MM.1S (cell line): ENCODE measurements around the gene CPNE7.

Experiments used
- DNase-seq: peaks from one replicate; pipeline ENCODE4 v3.0.0-alpha.2; 2015
- H2AFZ ChIP-seq: fragments of 300-600 bp; sonication (generic); 2 replicates; pipeline ENCODE4 v1.6.0; 2016; ENCODE audit warnings: antibody characterized with exemption, low read length
- H3F3A ChIP-seq: fragments of 300-600 bp; sonication (generic); 2 replicates; pipeline ENCODE4 v1.6.1; 2016; ENCODE audit warnings: mild to moderate bottlenecking, antibody characterized with exemption, low read length, moderate library complexity, mixed read lengths; ENCODE audit not compliant: insufficient read depth
- H3K27ac ChIP-seq: fragments of 300-600 bp; sonication (generic); 2 replicates; pipeline ENCODE4 v1.5.1; 2016; ENCODE audit warnings: mild to moderate bottlenecking, low read length
- H3K27me3 ChIP-seq: fragments of 300-600 bp; sonication (generic); replicated peaks from 2 replicates; pipeline ENCODE4 v1.6.0; 2016; ENCODE audit warnings: low read length; ENCODE audit not compliant: insufficient read depth
- H3K36me3 ChIP-seq: fragments of 300-600 bp; sonication (generic); replicated peaks from 2 replicates; pipeline ENCODE4 v1.6.1; 2016; ENCODE audit warnings: mild to moderate bottlenecking, low read length, mixed read lengths; ENCODE audit not compliant: insufficient read depth
- H3K4me1 ChIP-seq: fragments of 300-600 bp; sonication (generic); 2 replicates; pipeline ENCODE4 v1.6.1; 2016; ENCODE audit warnings: low read length, mixed read lengths
- H3K4me2 ChIP-seq: fragments of 300-600 bp; sonication (generic); 2 replicates; pipeline ENCODE4 v1.6.0; 2016; ENCODE audit warnings: low read depth, low read length
- H3K4me3 ChIP-seq: fragments of 300-600 bp; sonication (generic); 2 replicates; pipeline ENCODE4 v1.5.1; 2016; ENCODE audit warnings: low read length, mixed read lengths
- H3K79me2 ChIP-seq: fragments of 300-600 bp; sonication (generic); 2 replicates; pipeline ENCODE4 v1.6.1; 2016; ENCODE audit warnings: mixed run types, low read length, mixed read lengths
- H3K9ac ChIP-seq: fragments of 300-600 bp; sonication (generic); 2 replicates; pipeline ENCODE4 v1.6.1; 2016; ENCODE audit warnings: low read length, mixed read lengths
- H3K9me2 ChIP-seq: fragments of 300-600 bp; sonication (generic); replicated peaks from 2 replicates; pipeline ENCODE4 v1.6.1; 2016; ENCODE audit warnings: mild to moderate bottlenecking, low read length, mixed read lengths; ENCODE audit not compliant: insufficient read depth
- H3K9me3 ChIP-seq: fragments of 300-600 bp; sonication (generic); replicated peaks from 2 replicates; pipeline ENCODE4 v1.6.1; 2016; ENCODE audit warnings: mild to moderate bottlenecking, low read length, mixed read lengths; ENCODE audit not compliant: insufficient read depth
- H4K20me1 ChIP-seq: fragments of 300-600 bp; sonication (generic); 2 replicates; pipeline ENCODE4 v1.6.1; 2016; ENCODE audit warnings: mild to moderate bottlenecking, low read length, moderate library complexity, mixed read lengths; ENCODE audit not compliant: insufficient read depth
- CTCF ChIP-seq: fragments of 300-600 bp; sonication (generic); IDR thresholded peaks from 2 replicates; pipeline ENCODE4 v1.5.1; 2016; ENCODE audit warnings: antibody characterized with exemption, low read length, mixed read lengths
- EZH2 ChIP-seq: fragments of 300-600 bp; sonication (generic); optimal IDR thresholded peaks from 2 replicates; pipeline ENCODE3; 2017; ENCODE audit warnings: low read depth, mild to moderate bottlenecking, antibody characterized with exemption, low read length, mixed read lengths
- EZH2phosphoT487 ChIP-seq: fragments of 300-600 bp; sonication (generic); IDR thresholded peaks from 2 replicates; pipeline ENCODE4 v1.6.1; 2018; ENCODE audit warnings: antibody characterized with exemption, low read length

The CPNE7 gene

DNA sequence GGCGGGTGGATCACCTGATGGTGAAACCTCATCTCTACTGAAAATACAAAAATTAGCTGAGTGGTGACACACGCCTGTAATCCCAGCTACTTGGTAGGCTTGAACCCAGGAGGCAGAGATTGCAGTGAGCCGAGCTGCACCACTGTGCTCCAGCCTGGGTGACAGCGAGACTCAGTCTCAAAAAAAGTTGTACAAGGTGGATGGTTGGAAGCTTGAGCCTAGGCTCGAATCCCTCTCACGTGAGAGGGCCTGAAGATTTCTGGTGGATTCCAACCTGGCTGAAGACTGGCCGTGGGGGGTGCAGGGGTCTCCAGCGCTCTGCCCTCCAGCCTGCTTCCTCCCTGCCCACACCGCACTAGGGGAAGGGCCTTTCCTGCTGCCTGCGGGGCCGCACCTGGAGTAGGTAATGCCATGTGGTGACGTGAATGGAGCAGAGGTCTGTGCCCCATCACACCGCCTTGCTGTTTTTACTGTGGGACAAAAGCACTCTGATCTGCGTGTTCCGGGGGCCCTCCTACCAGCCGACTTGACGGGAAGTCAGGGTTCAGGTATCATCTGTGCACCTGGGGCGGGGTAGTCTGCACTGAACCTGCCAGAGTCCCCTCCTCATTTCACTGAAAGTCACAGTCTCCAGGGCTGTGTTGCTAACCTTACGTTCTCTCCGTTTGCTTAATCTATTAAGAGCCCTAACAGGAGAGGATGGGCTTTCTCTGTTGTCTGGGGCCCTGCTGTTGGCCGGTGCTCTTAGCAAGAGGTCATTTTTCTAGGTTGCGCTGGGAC is 10.9 kb upstream of the CPNE7 start:
- no peak overlapping the region for H3K9ac ChIP-seq
- peaks cover 16% of the 10 kb centered on the region for H4K20me1 ChIP-seq
- no peak overlapping the region for H3K4me2 ChIP-seq
- no peak overlapping the region for H2AFZ ChIP-seq
- H3K27me3 ChIP-seq = no peaks in the 10 kb centered on the region
- TF ChIP-seq EZH2 = no peak
- no peak for TF ChIP-seq CTCF
- TF ChIP-seq EZH2phosphoT487 = no peak
- no peak for DNase-seq
- no peak overlapping the region for H3K4me3 ChIP-seq
- H3K79me2 ChIP-seq = peaks cover 24% of the 10 kb centered on the region
- peaks cover 8% of the 10 kb centered on the region; the same call in 1 of the 2 replicates for H3K4me1 ChIP-seq
- H3F3A ChIP-seq = peaks cover 31% of the 10 kb centered on the region
- no peaks in the 10 kb centered on the region for H3K9me3 ChIP-seq
- no peaks in the 10 kb centered on the region for H3K9me2 ChIP-seq
- no peak overlapping the region for H3K27ac ChIP-seq
- H3K36me3 ChIP-seq = no peaks in the 10 kb centered on the region

DNA sequence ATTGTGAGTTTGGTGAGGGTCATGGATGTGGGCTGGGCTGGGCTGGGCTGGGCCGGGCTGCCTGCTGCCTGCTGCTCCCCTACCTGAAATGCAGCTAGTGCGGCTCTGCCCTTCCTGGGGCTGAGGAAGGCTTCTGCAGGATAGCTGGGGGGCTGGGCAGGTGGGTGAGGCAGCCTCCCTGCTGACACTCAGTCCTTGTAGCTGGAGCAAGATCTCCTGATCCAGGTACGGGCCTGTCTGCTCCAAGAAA is 10.4 kb upstream of the CPNE7 start:
- peaks cover 24% of the 10 kb centered on the region for H3K79me2 ChIP-seq
- H3K27ac ChIP-seq = peak overlapping the region; percentile 18; the same call in 1 of the 2 replicates
- H3K4me1 ChIP-seq = peaks cover 8% of the 10 kb centered on the region; the same call in 1 of the 2 replicates
- no peak overlapping the region for H3K4me3 ChIP-seq
- no peaks in the 10 kb centered on the region for H3K27me3 ChIP-seq
- DNase-seq = peak; percentile 16
- no peaks in the 10 kb centered on the region for H3K9me3 ChIP-seq
- H3K9me2 ChIP-seq = no peaks in the 10 kb centered on the region
- no peak overlapping the region for H2AFZ ChIP-seq
- TF ChIP-seq EZH2 = no peak
- TF ChIP-seq EZH2phosphoT487 = no peak
- TF ChIP-seq CTCF = no peak
- peaks cover 16% of the 10 kb centered on the region for H4K20me1 ChIP-seq
- H3K4me2 ChIP-seq = no peak overlapping the region
- H3F3A ChIP-seq = peaks cover 31% of the 10 kb centered on the region
- H3K36me3 ChIP-seq = no peaks in the 10 kb centered on the region
- no peak overlapping the region for H3K9ac ChIP-seq

- no peak overlapping the region for H3K9ac ChIP-seq
Observed at GRCh38 chr16:89565506-89566372, 9.8 kb upstream of the CPNE7 start.

More at GRCh38 chr16:89565506-89566372, 9.8 kb upstream of the CPNE7 start:
- H3K4me1 ChIP-seq = peaks cover 8% of the 10 kb centered on the region; the same call in 1 of the 2 replicates
- no peaks in the 10 kb centered on the region for H3K27me3 ChIP-seq
- peaks cover 16% of the 10 kb centered on the region for H4K20me1 ChIP-seq
- H3K4me2 ChIP-seq = no peak overlapping the region
- no peaks in the 10 kb centered on the region for H3K36me3 ChIP-seq
- no peaks in the 10 kb centered on the region for H3K9me3 ChIP-seq
- H3K27ac ChIP-seq = peak overlapping the region; percentile 18; the same call in 1 of the 2 replicates
- H3K79me2 ChIP-seq = peaks cover 22% of the 10 kb centered on the region
- H3K9me2 ChIP-seq = no peaks in the 10 kb centered on the region
- DNase-seq = peak; percentile 35
- no peak overlapping the region for H2AFZ ChIP-seq
- peaks cover 31% of the 10 kb centered on the region for H3F3A ChIP-seq
- no peak overlapping the region for H3K4me3 ChIP-seq
- TF ChIP-seq CTCF = peak; percentile 52
- TF ChIP-seq EZH2phosphoT487 = no peak
